ENCODE data around the gene RPS6KA2.

- TF ChIP-seq CTCF (IDR thresholded peaks at IDR 0.05): no peak
- TF ChIP-seq POLR2A (IDR thresholded peaks at IDR 0.05): no peak
Observed at GRCh38 chr6:166523782-166524559, 103.1 kb downstream of the RPS6KA2 start.
